CD14-positive monocyte (primary cell): ENCODE data around the gene PDZD7. TPM values are rescaled to one million over a fixed set of nuclear protein-coding genes. Genes with fewer than 3 reads are reported as not detected.

Experiments used
- DNase-seq, 3 donors: peaks; one replicate each; pipeline ENCODE4 v3.0.0-alpha.2; 2011 to 2022
- H2AFZ ChIP-seq: 2 replicates; pipeline ENCODE4 v1.6.0; 2012; ENCODE audit warnings: mild to moderate bottlenecking, low read depth, low read length, inconsistent platforms; ENCODE audit not compliant: insufficient read depth, poor library complexity, severe bottlenecking
- H3K27ac ChIP-seq, 2 donors: 1 replicate in 1 of 2; 2 replicates in 1 of 2; pipeline ENCODE4 v1.5.1; 2012 to 2013; ENCODE audit warnings: low read length in 2 of 2, control low read depth in 1 of 2, inconsistent platforms in 1 of 2, low read depth in 1 of 2, mild to moderate bottlenecking in 1 of 2
- H3K27me3 ChIP-seq, 2 donors: one replicate each; pipeline versions ENCODE4 v1.6.0 to v1.6.1; 2011 to 2013; ENCODE audit warnings: low read length in 2 of 2; ENCODE audit not compliant: control insufficient read depth in 2 of 2, insufficient read depth in 2 of 2
- H3K36me3 ChIP-seq, 2 donors: replicated peaks in 1 of 2; 1 replicate in 1 of 2; 2 replicates in 1 of 2; pipeline versions ENCODE4 v1.5.1 to v1.6.1; 2012 to 2013; ENCODE audit warnings: low read length in 2 of 2, control low read depth in 1 of 2, inconsistent platforms in 1 of 2, mild to moderate bottlenecking in 1 of 2; ENCODE audit not compliant: insufficient read depth in 2 of 2, control insufficient read depth in 1 of 2
- H3K4me1 ChIP-seq, 2 donors: 1 replicate in 1 of 2; 2 replicates in 1 of 2; pipeline versions ENCODE4 v1.5.1 to v1.6.1; 2012 to 2013; ENCODE audit warnings: low read length in 2 of 2, control low read depth in 1 of 2, inconsistent platforms in 1 of 2, mild to moderate bottlenecking in 1 of 2, moderate library complexity in 1 of 2; ENCODE audit not compliant: insufficient read depth in 2 of 2, control insufficient read depth in 1 of 2
- H3K4me2 ChIP-seq: replicated peaks from 2 replicates; pipeline ENCODE3; 2012; ENCODE audit warnings: low read length, moderate library complexity, mild to moderate bottlenecking; ENCODE audit not compliant: poor library complexity, severe bottlenecking; ENCODE audit errors: extremely low read depth
- H3K4me3 ChIP-seq, 3 experiments: fragments of 200-600 bp in 1 of 3; sonication (generic) in 1 of 3; replicated peaks in 1 of 3; 1 replicate in 2 of 3; 2 replicates in 1 of 3; pipeline ENCODE4 v1.5.1; 2011 to 2013; ENCODE audit warnings: low read length in 3 of 3, mild to moderate bottlenecking in 3 of 3, control low read depth in 2 of 3, low read depth in 2 of 3, inconsistent platforms in 1 of 3, moderate library complexity in 1 of 3
- H3K79me2 ChIP-seq: 2 replicates; pipeline ENCODE4 v1.6.0; 2012; ENCODE audit warnings: mild to moderate bottlenecking, control low read depth, inconsistent platforms, low read length, moderate library complexity; ENCODE audit not compliant: insufficient read depth
- H3K9ac ChIP-seq: 2 replicates; pipeline ENCODE4 v1.6.0; 2017; ENCODE audit warnings: low read length, mild to moderate bottlenecking; ENCODE audit not compliant: insufficient read depth, poor library complexity, severe bottlenecking
- H3K9me3 ChIP-seq, 2 donors: replicated peaks in 1 of 2; 1 replicate in 1 of 2; 2 replicates in 1 of 2; pipeline versions ENCODE4 v1.5.1 to v1.6.1; 2012 to 2013; ENCODE audit warnings: low read length in 2 of 2, control low read depth in 1 of 2; ENCODE audit not compliant: control insufficient read depth in 1 of 2, insufficient read depth in 1 of 2
- H4K20me1 ChIP-seq: 2 replicates; pipeline ENCODE4 v1.6.0; 2012; ENCODE audit warnings: mild to moderate bottlenecking, low read length, control low read depth, moderate library complexity; ENCODE audit not compliant: insufficient read depth
- H3K27ac Mint-ChIP-seq, 7 donors: one replicate each; pipeline ENCODE4 v1.8.0; 2020; ENCODE audit warnings: mild to moderate bottlenecking in 7 of 7, mixed read lengths in 7 of 7, moderate library complexity in 6 of 7, inconsistent platforms in 2 of 7
- H3K27me3 Mint-ChIP-seq, 3 donors: one replicate each; pipeline ENCODE4 v1.8.0; 2021 to 2022; ENCODE audit warnings: low read depth in 3 of 3, mild to moderate bottlenecking in 3 of 3, mixed read lengths in 3 of 3, moderate library complexity in 3 of 3, inconsistent platforms in 1 of 3
- H3K36me3 Mint-ChIP-seq, 2 donors: one replicate each; pipeline ENCODE4 v1.8.0; 2020; ENCODE audit warnings: mixed read lengths in 2 of 2, inconsistent platforms in 1 of 2, mild to moderate bottlenecking in 1 of 2
- H3K4me1 Mint-ChIP-seq: one replicate; pipeline ENCODE4 v1.8.0; 2020; ENCODE audit warnings: mild to moderate bottlenecking, mixed read lengths
- H3K4me3 Mint-ChIP-seq, 2 donors: one replicate each; pipeline ENCODE4 v1.8.0; 2020; ENCODE audit warnings: mild to moderate bottlenecking in 2 of 2, mixed read lengths in 2 of 2, moderate library complexity in 1 of 2
- H3K9me3 Mint-ChIP-seq, 7 donors: one replicate each; pipeline ENCODE4 v1.8.0; 2020 to 2022; ENCODE audit warnings: mixed read lengths in 7 of 7, mild to moderate bottlenecking in 6 of 7, moderate library complexity in 6 of 7, inconsistent platforms in 2 of 7
- CTCF ChIP-seq: fragments of 200-600 bp; IDR thresholded peaks from one replicate; pipeline ENCODE4 v1.8.0; 2022; ENCODE audit warnings: antibody characterized with exemption, mild to moderate bottlenecking
- WGBS: methylation state at CpG from one replicate; pipeline ENCODE4 v1.1.5; 2013; ENCODE audit warnings: missing lambda C conversion rate; ENCODE audit not compliant: insufficient coverage; 5-methylcytosine and 5-hydroxymethylcytosine counted together
- intact Hi-C, 2 donors: fragments of 100-400 bp; cut with micrococcal nuclease; formaldehyde crosslinking; loops; one replicate each; pipeline versions ENCODE4 v1.15.0 to v1.15.1; 2023
- polyA plus RNA-seq, 3 donors: library from polyadenylated mRNA; depleted of rRNA in 1 of 3; unstranded in 2 of 3; stranded (reverse) in 1 of 3; fragments of 300-500 nt in 2 of 3; fragments of >200 nt in 1 of 3; fragmentation: Illumina TruSeq in 2 of 3; gene quantifications; 1 replicate in 2 of 3; 2 replicates in 1 of 3; pipeline ENCODE4 v1.2.3, GENCODE V29; 2012 to 2021

PDZD7 gene
- polyA plus RNA-seq, 3 donors = 0.73 TPM; not detected in 2

- DNase-seq = no peak
- H3K27me3 Mint-ChIP-seq = peaks cover 2 to 7% (median 6%) of the 10 kb centered on the region in 3 donors
- peaks cover 36 to 49% of the 10 kb centered on the region in 2 donors for H3K4me1 ChIP-seq
- H3K4me1 Mint-ChIP-seq = peaks cover 43% of the 10 kb centered on the region
- H3K4me3 ChIP-seq = peak overlapping the region in 1 of 3 experiments; percentile 96
- TF ChIP-seq CTCF = no peak
- H3K4me2 ChIP-seq = peak overlapping the region; percentile 98
- H3K36me3 ChIP-seq = peaks cover 36 to 39% of the 10 kb centered on the region in 2 donors
- H3K4me3 Mint-ChIP-seq = peak overlapping the region in 1 of 2 donors; percentile 98
- no peaks in the 10 kb centered on the region for H3K27me3 ChIP-seq
- peak overlapping the region; percentile 5 to 100 (median 97) for H3K27ac Mint-ChIP-seq
- intact Hi-C loops = no loop called here
- H3K79me2 ChIP-seq = peaks cover 7% of the 10 kb centered on the region
- peaks cover 0 to 1% (median 0%) of the 10 kb centered on the region in 7 donors for H3K9me3 Mint-ChIP-seq
- peak overlapping the region in 1 of 2 donors; percentile 100 for H3K27ac ChIP-seq
- no peaks in the 10 kb centered on the region for H3K9me3 ChIP-seq
- no CpG with 5 or more reads among the region's 3 CpGs for WGBS
- H3K36me3 Mint-ChIP-seq = peaks cover 41 to 43% of the 10 kb centered on the region in 2 donors
- peaks cover 17% of the 10 kb centered on the region for H4K20me1 ChIP-seq
- peak overlapping the region; percentile 98 for H3K9ac ChIP-seq
- H2AFZ ChIP-seq = no peak overlapping the region
These were observed 2.3 kb upstream of the PDZD7 start for GRCh38 chr10:101033276-101033675.

GRCh38 chr10:101032637-101033224, 1.8 kb upstream of the PDZD7 start:
- intact Hi-C loops = no loop called here
- H3K9me3 Mint-ChIP-seq = peaks cover 0 to 1% (median 0%) of the 10 kb centered on the region in 7 donors

More at GRCh38 chr10:101032637-101033224, 1.8 kb upstream of the PDZD7 start:
- peak; percentile 82 to 83 (median 82) for DNase-seq
- peaks cover 2 to 7% (median 6%) of the 10 kb centered on the region in 3 donors for H3K27me3 Mint-ChIP-seq
- 0% methylated on average over 5 of the region's 6 CpGs for WGBS
- H3K4me3 Mint-ChIP-seq = peak overlapping the region; percentile 98 to 99
- H2AFZ ChIP-seq = peak overlapping the region; percentile 85
- peak overlapping the region; percentile 97 to 100 (median 99) for H3K27ac Mint-ChIP-seq
- H3K9me3 ChIP-seq = no peaks in the 10 kb centered on the region
- TF ChIP-seq CTCF = no peak
- H4K20me1 ChIP-seq = peaks cover 17% of the 10 kb centered on the region
- peak overlapping the region; percentile 98 for H3K4me2 ChIP-seq
- H3K27me3 ChIP-seq = no peaks in the 10 kb centered on the region
- peaks cover 31 to 34% of the 10 kb centered on the region in 2 donors for H3K36me3 ChIP-seq
- peaks cover 36 to 38% of the 10 kb centered on the region in 2 donors for H3K36me3 Mint-ChIP-seq
- H3K4me1 ChIP-seq = peaks cover 40 to 54% of the 10 kb centered on the region in 2 donors
- H3K9ac ChIP-seq = peak overlapping the region; percentile 98
- peaks cover 7% of the 10 kb centered on the region for H3K79me2 ChIP-seq
- peak overlapping the region; percentile 58 to 96 (median 66) for H3K4me3 ChIP-seq
- peak overlapping the region; percentile 90 to 100 for H3K27ac ChIP-seq
- H3K4me1 Mint-ChIP-seq = peaks cover 47% of the 10 kb centered on the region
